ENCODE data around the gene PRKAG1.

The PRKAG1 gene

GRCh38 chr12:49026678-49027480 is 8.3 kb upstream of the PRKAG1 start:
- no peak for TF ChIP-seq CTCF (IDR thresholded peaks at IDR 0.05; ENCODE audit: borderline replicate concordance, control extremely low read depth, extremely low read depth, insufficient read depth, missing control alignments)
- peak; percentile 21 for DNase-seq (ENCODE audit: low spot score)
- in situ Hi-C loops (cut with MboI; ENCODE audit: low sequenced_read_pairs, unreplicated experiment): no loop called here

GRCh38 chr12:49026101-49026500 is 7.5 kb upstream of the PRKAG1 start:
- no peak for TF ChIP-seq CTCF (IDR thresholded peaks at IDR 0.05; ENCODE audit: borderline replicate concordance, control extremely low read depth, extremely low read depth, insufficient read depth, missing control alignments)
- no peak for DNase-seq (ENCODE audit: low spot score)
- in situ Hi-C loops (cut with MboI; ENCODE audit: low sequenced_read_pairs, unreplicated experiment): no loop called here

GRCh38 chr12:49025463-49025862 is 6.9 kb upstream of the PRKAG1 start:
- in situ Hi-C loops (cut with MboI; ENCODE audit: low sequenced_read_pairs, unreplicated experiment): no loop called here
- no peak for DNase-seq (ENCODE audit: low spot score)
- TF ChIP-seq CTCF (IDR thresholded peaks at IDR 0.05; ENCODE audit: borderline replicate concordance, control extremely low read depth, extremely low read depth, insufficient read depth, missing control alignments): no peak

- no peak for DNase-seq (ENCODE audit: low spot score)
- no peak for TF ChIP-seq CTCF (IDR thresholded peaks at IDR 0.05; ENCODE audit: borderline replicate concordance, control extremely low read depth, extremely low read depth, insufficient read depth, missing control alignments)
- in situ Hi-C loops (cut with MboI; ENCODE audit: low sequenced_read_pairs, unreplicated experiment): no loop called here
Measured at GRCh38 chr12:49024543-49024942, 6.0 kb upstream of the PRKAG1 start.

GRCh38 chr12:49023812-49024211 is 5.2 kb upstream of the PRKAG1 start:
- in situ Hi-C loops (cut with MboI; ENCODE audit: low sequenced_read_pairs, unreplicated experiment): no loop called here
- no peak for TF ChIP-seq CTCF (IDR thresholded peaks at IDR 0.05; ENCODE audit: borderline replicate concordance, control extremely low read depth, extremely low read depth, insufficient read depth, missing control alignments)
- DNase-seq (ENCODE audit: low spot score): no peak

GRCh38 chr12:49022558-49023178 is 4.1 kb upstream of the PRKAG1 start:
- in situ Hi-C loops (cut with MboI; ENCODE audit: low sequenced_read_pairs, unreplicated experiment): no loop called here
- no peak for DNase-seq (ENCODE audit: low spot score)
- no peak for TF ChIP-seq CTCF (IDR thresholded peaks at IDR 0.05; ENCODE audit: borderline replicate concordance, control extremely low read depth, extremely low read depth, insufficient read depth, missing control alignments)
